ENCODE measurements around the gene ZIM2.

- TF ChIP-seq CTCF (conservative IDR thresholded peaks at IDR 0.05): no peak
- no peak for TF ChIP-seq EZH2 (IDR thresholded peaks at IDR 0.05; ENCODE audit: low read depth)
Measured at GRCh38 chr19:56778351-56778750, 62.2 kb downstream of the ZIM2 start.

Data from PC-9 (cell line).